ACHN (cell line): ENCODE results near the gene HPGDS.
"Not testable (repeated sequence)": the region's sequence is repeated elsewhere in the genome, so short reads cannot be mapped to it uniquely, and the experiment has no call there.

ENCODE experiments used
- DNase-seq: peaks from one replicate; pipeline ENCODE4 v3.0.0-alpha.2; 2015
- in situ Hi-C: cut with HindIII; loops from 2 replicates; pipeline ENCODE4 v1.10.0; 2017; ENCODE audit warnings: low sequenced_read_pairs, low pct_ligation_motif_present, low pct_unique_long_range_greater_than_20kb

The HPGDS gene

DNA sequence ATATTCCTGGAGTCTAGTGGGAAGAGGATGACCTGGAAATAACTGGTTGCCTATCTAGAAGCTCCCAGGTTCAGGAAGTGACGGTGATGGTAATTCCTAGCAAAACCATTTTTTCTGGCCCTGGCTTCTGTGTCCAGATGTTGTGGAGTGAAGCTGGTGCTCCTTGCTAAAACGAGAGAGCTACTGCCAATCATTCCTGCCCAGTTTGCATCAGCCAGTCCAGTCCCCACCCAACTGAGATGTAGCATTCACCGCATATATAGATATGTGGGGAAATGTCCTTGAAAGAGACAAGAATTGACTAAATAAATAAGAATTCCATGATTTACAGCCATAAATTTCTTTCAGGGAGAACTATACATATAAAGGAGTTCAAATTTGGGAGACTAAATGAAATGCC is 6.3 kb downstream of the HPGDS start:
- no peak for DNase-seq
- in situ Hi-C loops: no loop called here

DNA sequence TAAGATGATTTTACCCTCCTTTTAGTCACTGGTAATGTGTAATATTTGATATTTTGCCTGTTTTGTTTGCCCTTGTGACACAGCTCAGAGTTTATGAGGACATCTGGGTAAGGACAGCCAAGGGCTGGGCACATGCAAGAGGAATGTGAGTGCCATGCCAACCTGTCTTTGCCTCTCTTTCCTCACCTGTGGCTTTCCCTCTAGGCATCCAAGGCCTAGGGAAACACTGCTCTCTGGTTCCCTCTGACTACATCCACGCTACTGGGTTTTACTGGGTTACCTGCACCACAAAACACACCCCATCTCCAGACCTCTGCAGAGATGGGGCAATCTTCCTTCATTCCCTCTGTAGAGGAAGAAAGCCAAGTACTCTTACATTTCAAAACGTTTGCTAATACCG is 7.7 kb downstream of the HPGDS start:
- in situ Hi-C loops: no loop called here
- DNase-seq: no peak

DNA sequence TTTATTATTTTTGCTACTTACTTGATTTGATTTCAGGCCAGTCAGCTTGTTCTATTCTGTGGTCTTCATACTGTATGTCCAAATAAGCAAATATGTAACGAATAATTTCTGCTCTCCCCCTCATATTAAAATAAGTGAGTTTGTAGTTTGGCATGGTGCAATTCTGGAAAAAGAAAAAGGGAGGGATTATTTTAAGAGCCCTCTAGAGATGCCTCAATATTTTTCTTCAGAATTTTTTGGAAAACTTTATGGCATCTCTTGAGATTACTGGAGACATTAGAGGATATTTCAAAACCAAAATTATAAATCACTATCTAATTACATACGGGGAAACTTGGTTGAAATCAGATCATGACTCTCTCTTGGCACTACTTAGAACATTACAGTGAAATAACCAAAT is 8.2 kb downstream of the HPGDS start:
- in situ Hi-C loops: no loop called here
- DNase-seq: no peak

DNA sequence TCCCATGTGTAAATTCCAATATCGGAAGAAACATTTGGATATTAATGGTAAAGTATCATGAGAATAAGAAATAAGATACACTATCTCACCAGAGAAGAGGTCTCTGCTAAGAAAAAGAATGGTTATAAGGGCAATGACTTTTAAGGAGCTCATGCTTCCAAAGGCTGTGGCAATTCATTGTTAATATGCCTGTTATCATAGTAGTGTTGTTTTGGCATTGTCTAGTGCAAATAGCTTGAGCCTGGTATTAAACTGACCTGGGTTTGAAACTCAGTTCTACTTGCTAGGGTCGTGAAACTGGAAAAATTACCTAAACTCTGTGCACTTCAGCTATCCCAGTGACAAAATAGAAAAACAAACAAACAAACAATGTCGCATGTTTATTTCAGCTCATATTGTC is 8.8 kb downstream of the HPGDS start:
- DNase-seq: no peak
- in situ Hi-C loops: no loop called here

DNA sequence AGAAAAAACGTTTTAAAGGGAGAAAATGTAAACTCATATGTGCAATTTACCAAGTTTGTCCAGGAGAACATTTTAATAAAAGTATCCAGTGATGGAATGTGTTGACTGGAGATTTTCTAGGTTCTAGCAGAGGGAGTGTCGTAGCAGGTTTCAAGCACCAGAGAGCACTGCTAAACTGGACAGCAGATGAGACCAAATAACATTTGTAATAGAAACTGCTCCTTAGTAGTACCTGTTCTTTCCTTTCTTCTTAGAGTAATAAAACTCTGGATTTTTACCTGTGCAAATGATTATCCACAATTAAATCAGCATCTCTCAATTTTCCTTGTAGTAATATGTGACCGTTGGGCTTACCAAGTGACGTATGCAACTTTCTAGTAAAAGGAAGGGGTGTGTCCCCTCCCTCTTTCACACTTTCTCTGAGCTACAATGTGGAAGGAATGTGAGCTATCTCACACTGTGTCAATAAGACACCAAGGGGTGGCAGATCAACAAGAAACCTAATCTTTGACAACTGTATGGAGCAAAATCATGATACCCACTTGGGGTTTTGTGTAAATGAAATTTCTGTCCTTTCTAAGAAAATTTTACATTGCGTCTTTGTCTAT is 9.5 kb downstream of the HPGDS start:
- in situ Hi-C loops: no loop called here
- DNase-seq: peak; percentile 4

DNA sequence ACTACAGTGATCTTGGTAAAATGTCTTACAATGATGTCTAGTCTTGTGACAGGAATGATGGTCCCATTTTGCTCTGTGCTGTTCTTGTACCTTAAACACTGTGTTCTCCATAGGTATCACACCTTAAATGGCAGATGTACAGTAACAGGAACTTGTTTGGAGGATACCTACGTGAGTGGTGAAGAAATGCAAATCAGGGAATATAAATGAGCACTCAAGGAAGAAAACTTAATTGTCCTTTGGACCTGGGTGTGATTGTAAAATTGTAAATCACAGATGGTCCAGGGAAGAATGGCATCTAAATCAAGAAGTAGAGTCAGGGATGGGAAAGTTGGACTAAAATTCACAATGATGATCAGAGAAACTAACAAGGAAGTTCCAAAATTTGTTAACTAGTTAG is 12.7 kb downstream of the HPGDS start:
- in situ Hi-C loops: no loop called here
- no peak for DNase-seq

DNA sequence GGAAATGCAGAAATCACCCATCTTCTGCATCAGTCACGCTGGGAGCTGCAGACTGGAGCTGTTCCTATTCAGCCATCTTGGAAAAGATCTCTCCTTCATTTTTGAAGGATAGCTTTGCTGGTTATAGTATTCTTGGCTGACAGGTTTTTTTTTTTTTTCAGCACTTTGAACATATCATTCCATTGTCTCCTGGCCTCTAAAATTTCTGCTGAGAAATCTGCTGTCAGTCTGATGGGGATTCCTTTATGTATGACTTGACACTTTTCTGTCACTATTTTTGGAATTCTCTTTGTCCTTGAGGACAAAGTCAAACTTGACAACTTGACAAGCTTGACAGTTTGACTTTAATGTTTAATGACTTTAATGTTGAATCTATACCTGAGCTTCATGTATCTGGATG is 16.8 kb downstream of the HPGDS start:
- in situ Hi-C loops: no loop called here
- DNase-seq: no peak

DNA sequence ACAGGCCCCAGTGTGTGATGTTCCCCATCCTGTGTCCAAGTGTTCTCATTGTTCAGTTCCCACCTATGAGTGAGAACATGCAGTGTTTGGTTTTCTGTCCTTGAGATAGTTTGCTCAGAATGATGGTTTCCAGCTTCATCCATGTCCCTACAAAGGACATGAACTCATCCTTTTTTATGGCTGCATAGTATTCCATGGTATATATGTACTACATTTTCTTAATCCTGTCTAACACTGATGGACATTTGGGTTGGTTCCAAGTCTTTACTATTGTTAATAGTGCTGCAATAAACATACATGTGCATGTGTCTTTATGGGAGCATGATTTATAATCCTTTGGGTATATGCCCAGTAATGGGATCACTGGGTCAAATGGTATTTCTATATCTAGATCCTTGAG is 22.7 kb downstream of the HPGDS start:
- in situ Hi-C loops: not testable (repeated sequence)

DNA sequence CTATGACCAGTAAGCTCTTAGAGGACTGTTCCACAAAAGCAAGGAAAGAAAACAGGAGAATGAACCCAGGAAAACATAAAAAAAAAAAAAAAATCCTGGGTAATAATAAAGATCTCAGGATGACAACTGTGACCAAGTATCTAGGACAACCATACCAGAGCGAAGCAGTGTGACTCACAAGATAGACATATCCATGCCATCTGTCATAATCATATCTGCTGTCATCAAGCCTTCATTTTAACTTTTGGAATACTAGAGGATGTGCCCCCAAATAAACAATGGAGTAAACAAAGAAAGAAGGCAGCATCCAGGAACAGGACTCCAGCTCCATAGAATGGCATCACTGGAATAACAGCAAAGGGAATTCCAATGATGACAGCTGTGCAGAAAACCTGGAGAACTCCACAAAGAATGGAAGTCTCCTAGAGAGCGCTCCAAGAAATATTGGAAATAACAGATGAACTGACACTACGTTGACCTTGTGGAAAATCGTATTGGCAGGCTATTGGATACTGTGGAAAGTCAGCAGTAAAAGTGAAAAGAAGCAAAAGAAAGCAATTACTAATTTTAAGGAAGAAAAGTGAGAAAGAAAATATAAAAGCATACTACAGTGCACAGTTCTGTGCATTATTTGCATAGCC is 35.3 kb downstream of the HPGDS start:
- DNase-seq: no peak

More for the DNA sequence above, 22.7 kb downstream of the HPGDS start:
- DNase-seq: not testable (repeated sequence)

DNA sequence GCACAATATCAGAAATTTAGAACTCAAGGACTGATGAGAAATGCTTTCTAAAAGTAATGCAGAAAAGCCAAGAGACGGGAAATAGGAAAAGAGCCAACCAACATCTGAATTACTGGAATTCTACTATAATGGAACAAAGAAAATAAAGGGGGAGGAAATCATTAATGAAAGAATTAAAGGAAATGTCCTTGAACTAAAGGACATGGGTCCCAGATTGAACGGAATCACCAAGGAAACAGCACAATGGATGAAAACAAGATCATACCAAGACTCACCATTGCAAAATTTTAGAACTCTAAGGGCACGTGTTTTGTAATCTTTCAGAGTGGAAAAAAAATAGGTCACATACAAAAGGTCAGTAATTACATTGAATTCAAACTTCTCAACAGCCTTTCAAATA is 35.9 kb downstream of the HPGDS start:
- in situ Hi-C loops: no loop called here
- DNase-seq: no peak

More for the DNA sequence above, 35.3 kb downstream of the HPGDS start:
- in situ Hi-C loops: no loop called here

DNA sequence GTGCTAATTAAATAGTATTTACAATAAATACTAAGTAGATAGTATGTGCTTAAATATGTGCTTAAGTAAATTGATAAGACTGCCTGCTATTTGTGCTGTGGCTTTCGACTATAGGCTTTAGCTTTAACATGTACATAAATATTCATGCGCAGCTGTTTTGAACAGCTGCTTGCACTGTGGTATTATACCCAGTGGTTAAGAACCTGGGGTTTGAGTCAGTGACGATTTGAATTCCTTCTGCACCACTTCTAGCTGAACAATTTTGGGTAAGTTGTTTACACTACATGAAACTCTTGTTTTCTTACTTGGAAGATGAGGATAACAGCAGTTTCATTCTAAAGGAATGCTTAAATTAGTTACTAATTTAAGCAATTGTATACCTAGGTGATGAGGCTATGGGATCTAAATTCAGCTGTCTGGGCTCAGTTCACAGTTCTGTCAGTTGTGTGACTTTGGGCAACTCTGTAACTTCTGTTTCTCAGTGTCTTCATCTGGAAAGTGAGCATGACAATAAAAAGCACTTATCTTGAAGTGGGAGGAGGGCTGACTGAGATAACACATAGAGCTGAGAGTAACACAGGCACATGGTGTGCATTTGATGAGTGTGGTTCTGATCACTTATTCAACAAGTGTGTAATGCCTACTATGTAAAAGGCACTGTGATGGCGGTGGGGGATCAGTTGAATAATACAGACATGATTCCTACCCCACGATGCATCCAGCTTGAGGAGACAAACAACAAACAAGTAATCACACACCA is 37.0 kb downstream of the HPGDS start:
- DNase-seq: no peak
- in situ Hi-C loops: no loop called here

DNA sequence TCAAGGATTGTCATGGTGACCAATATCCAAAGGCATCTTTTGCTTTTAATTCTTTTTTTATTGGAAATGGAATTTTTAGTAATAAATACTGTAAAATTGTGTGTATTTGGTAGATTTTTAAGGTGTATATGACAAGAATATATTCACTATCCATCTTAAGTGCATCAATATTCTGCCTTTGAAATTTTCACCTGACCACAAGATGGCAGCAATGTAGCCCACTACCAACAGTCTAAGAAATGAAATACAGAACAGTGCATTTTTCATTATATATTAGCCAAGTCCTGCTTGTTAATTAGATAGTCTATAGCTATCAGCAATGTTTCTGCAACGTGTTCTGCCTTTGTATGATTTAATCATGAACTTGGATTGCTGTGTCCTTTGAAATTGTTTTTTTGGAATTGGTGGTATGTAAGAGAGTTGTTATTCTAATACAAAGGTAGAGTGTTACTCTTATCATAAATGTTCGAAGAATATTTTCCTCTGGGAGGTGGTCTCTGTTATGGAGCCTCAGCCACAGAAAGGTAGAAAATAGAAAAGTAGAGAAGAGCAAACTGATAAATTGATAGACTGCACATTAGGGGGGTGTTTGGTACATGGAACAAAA is 38.2 kb downstream of the HPGDS start:
- DNase-seq: peak; percentile 30

DNA sequence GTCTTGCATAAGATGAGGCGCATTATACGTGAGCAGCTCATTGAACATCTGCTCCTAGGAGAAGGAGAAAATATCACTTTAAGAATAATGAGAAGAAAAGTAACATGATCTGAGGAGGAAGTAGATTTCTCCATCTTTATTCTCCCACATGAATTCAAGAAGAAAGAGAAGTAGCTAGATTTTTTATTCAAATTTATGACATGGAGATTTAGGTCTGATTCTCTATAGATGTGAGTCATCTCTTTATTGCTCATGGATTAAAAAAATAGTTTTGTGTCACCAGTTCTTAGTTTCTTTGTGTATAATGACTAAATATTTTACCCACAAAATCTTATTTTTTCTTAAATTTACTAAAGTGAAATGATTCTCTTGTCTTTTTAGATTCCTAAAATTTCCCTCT is 40.4 kb downstream of the HPGDS start:
- in situ Hi-C loops: no loop called here
- DNase-seq: no peak

More for the DNA sequence above, 38.2 kb downstream of the HPGDS start:
- in situ Hi-C loops: no loop called here

DNA sequence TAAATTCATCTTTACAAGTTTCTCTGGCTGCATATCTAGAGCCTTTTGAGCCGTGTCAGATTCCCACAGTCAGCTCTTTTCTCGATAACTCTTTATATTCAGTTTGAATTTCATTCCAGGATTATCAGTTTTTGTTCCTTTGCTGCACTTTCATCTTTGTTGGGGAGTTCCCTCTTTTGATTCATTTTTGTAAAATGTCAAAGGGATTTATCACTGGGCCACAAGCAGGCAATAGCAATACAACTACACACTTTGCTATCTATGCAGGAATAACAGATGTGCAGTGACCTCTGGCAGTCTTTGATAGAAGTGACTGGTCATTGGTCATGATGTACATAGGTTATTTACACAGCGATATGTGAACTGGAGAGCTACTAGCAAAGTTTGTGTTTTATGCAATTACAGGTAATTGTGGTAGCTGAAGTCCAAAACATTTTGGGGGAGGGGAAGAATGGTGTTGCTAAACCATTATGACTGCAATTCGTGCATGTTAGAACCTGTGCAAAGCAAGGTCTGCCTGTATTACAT is 43.8 kb downstream of the HPGDS start:
- in situ Hi-C loops: no loop called here
- DNase-seq: no peak

DNA sequence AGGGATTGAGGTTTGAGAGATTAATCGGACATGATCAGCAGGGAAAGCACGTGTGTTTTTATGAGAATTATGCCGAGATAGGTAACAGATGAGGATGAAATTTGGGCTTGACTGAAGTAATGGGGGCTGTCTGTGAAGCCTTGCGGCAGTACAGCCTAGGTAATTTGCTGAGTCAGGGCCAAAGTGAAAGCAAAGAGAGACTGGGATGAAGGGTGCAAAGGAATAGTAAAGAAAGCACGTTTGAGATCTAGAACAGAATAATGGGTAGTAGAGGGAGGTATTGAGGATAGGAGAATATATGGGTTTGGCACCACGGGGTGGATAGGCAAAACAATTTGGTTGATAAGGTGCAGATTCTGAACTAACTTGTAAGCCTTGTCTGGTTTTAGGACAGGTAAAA is 47.2 kb downstream of the HPGDS start:
- in situ Hi-C loops, DNase-seq: not testable (repeated sequence)

DNA sequence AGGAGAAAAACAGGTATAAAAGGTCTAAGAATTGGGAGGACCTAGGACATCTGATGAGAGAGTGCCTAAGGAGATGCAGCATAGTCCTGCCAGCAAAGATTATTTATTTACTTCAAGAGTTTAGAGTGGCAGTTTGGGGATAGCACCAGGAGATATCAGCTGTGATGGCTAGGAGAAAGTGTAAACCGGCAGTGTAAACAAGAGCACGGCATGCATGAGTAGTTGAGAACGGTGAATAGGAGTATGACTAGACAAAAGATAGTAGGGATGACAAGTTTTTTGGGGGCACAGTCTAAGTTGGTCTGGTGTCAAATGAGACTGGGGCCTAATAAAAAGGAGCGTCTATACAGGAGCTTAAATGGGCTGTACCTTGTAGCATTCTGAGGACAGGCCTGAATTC is 48.7 kb downstream of the HPGDS start:
- in situ Hi-C loops, DNase-seq: not testable (repeated sequence)

DNA sequence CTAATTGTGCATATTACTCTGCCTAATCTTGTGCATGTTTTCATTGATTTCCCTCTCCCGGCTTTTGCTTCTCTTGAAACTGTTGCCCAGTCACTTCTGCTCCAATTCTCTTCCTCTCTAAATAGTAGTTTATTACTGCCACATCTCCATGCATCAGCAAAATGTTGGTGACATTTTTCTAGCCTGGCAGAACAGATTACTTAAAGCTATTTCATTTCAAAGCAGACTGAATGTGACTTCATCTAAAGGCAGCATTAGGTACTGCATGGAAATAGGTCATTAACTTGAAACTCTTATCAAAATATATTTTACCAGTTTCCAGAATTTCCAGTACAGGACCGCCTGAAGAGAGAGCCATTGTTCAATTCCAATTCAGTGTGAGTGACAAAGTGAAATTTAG is 52.4 kb downstream of the HPGDS start:
- no peak for DNase-seq
- in situ Hi-C loops: no loop called here

DNA sequence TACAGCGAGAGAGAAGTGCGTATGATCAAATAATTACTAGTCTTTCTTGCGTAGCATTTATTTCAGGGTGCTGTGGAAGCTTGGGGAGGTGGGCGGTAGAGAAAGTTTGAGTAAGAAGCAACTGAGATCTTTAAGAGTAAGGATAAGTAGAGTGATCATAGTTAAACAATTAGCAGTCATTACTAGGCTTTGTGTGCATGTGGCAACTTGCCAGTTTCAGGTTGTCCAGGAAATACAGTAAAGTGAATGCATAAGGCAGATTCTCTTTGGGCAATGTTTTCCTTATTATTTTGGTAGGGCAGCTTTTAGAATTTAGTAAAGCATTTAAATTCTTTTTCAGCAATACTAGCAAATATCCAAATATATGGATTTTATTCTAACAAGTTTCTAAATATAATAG is 57.0 kb downstream of the HPGDS start:
- no peak for DNase-seq
- in situ Hi-C loops: no loop called here

DNA sequence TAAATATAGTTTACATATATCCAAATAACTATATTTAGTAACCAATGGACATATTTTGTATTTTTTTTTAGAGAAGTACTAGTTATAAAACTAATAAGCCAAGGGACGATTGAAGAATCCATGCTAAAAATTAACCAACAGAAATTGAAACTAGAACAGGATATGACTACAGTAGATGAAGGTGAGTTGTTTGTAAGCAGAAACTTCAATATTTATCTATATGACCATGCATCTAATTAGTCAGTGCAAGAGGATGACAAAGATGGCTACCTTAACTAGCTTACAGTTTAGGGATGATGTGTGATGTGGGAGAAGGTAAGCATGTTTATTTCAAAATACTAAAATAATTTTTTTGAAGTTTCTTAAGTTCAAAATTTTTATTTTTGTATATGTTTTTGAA is 57.7 kb downstream of the HPGDS start:
- in situ Hi-C loops: no loop called here
- no peak for DNase-seq
